Calu3 (cell line): ENCODE data around the gene TAGAP. TPM values are rescaled to one million over a fixed set of nuclear protein-coding genes. Genes with fewer than 3 reads are reported as not detected.

Experiments used
- BruUV-seq: library from RNA; stranded (reverse); fragments of 400-500 nt; replicated peaks from 2 replicates; lab custom pipeline; 2021; lab: Mats Ljungman, UMichigan
- CTCF ChIA-PET: fragments of 300-600 bp; sonication (Branson Sonifier 250); formaldehyde crosslinking; loops from one replicate; lab custom pipeline; 2022; ENCODE audit warnings: antibody characterized with exemption; lab: Charles Lee
- DNase-seq: peaks from one replicate; pipeline ENCODE4 v3.0.0; 2022
- H3K27ac Mint-ChIP-seq: one replicate; pipeline ENCODE4 v1.8.0; 2022; ENCODE audit warnings: mixed read lengths; ENCODE audit not compliant: unreplicated experiment
- H3K27me3 Mint-ChIP-seq: one replicate; pipeline ENCODE4 v1.8.0; 2022; ENCODE audit warnings: mixed read lengths; ENCODE audit not compliant: unreplicated experiment
- H3K36me3 Mint-ChIP-seq: one replicate; pipeline ENCODE4 v1.8.0; 2022; ENCODE audit warnings: mild to moderate bottlenecking, moderate library complexity, mixed read lengths; ENCODE audit not compliant: insufficient read depth, unreplicated experiment
- H3K4me1 Mint-ChIP-seq: one replicate; pipeline ENCODE4 v1.8.0; 2022; ENCODE audit warnings: mild to moderate bottlenecking, low read depth, mixed read lengths; ENCODE audit not compliant: unreplicated experiment
- H3K4me3 Mint-ChIP-seq: one replicate; pipeline ENCODE4 v1.8.0; 2022; ENCODE audit warnings: mild to moderate bottlenecking, low read depth, moderate library complexity, mixed read lengths; ENCODE audit not compliant: unreplicated experiment
- H3K9me3 Mint-ChIP-seq: one replicate; pipeline ENCODE4 v1.8.0; 2022; ENCODE audit warnings: low read depth, mixed read lengths; ENCODE audit not compliant: unreplicated experiment
- CTCF ChIP-seq: fragments of 200-600 bp; IDR thresholded peaks from one replicate; pipeline ENCODE4 v1.8.0; 2022; ENCODE audit warnings: antibody characterized with exemption; ENCODE audit not compliant: unreplicated experiment
- intact Hi-C: fragments of 100-400 bp; cut with micrococcal nuclease; formaldehyde crosslinking; loops from one replicate; pipeline ENCODE4 v1.10.0; 2022; ENCODE audit not compliant: unreplicated experiment
- total RNA-seq: library from RNA; stranded (reverse); gene quantifications from 2 replicates; pipeline ENCODE4 v1.2.3, GENCODE V29; 2022

Gene TAGAP
- total RNA-seq, 1 experiment from 2014 or later: 0.17 TPM

- Mint-ChIP-seq H3K9me3 (no peaks in the 10 kb centered on the region), H3K36me3 (no peaks in the 10 kb centered on the region), H3K27me3 (peaks cover 100% of the 10 kb centered on the region), H3K27ac (no peak overlapping the region), H3K4me3 (no peak overlapping the region), H3K4me1 (no peaks in the 10 kb centered on the region)
- CTCF ChIA-PET: no interaction called here
- DNase-seq: no peak
- intact Hi-C loops: no loop called here
- BruUV-seq: no TSS peak
- no peak for TF ChIP-seq CTCF
Observed at GRCh38 chr6:159064477-159064876, 19.7 kb upstream of the TAGAP start.

- Mint-ChIP-seq H3K27ac (no peak overlapping the region), H3K27me3 (peaks cover 96% of the 10 kb centered on the region), H3K4me1 (no peaks in the 10 kb centered on the region), H3K9me3 (no peaks in the 10 kb centered on the region), H3K4me3 (no peak overlapping the region), H3K36me3 (no peaks in the 10 kb centered on the region)
- TF ChIP-seq CTCF: no peak
- no peak for DNase-seq
- intact Hi-C loops: no loop called here
- CTCF ChIA-PET: interaction anchor here (0.8 to 1.2 kb wide), 2 partner anchors 11 to 21 kb away, joined by 3 read pairs; no protein-coding TSS in a partner anchor
- BruUV-seq: no TSS peak
Observed at GRCh38 chr6:159063549-159063948, 18.8 kb upstream of the TAGAP start.

- no peaks in the 10 kb centered on the region for H3K4me1 Mint-ChIP-seq
- no peak overlapping the region for H3K27ac Mint-ChIP-seq
- intact Hi-C loops: no loop called here
- DNase-seq: no peak
- no TSS peak for BruUV-seq
- no peak overlapping the region for H3K4me3 Mint-ChIP-seq
- CTCF ChIA-PET: interaction anchor here (1.2 kb wide), 1 partner anchor 11 kb away, joined by 3 read pairs; no protein-coding TSS in a partner anchor
- H3K36me3 Mint-ChIP-seq: no peaks in the 10 kb centered on the region
- H3K27me3 Mint-ChIP-seq: peaks cover 93% of the 10 kb centered on the region
- H3K9me3 Mint-ChIP-seq: no peaks in the 10 kb centered on the region
- no peak for TF ChIP-seq CTCF
Observed at GRCh38 chr6:159062976-159063375, 18.2 kb upstream of the TAGAP start.

- no peak overlapping the region for H3K4me3 Mint-ChIP-seq
- no TSS peak for BruUV-seq
- TF ChIP-seq CTCF: no peak
- intact Hi-C loops: no loop called here
- DNase-seq: no peak
- H3K4me1 Mint-ChIP-seq: no peaks in the 10 kb centered on the region
- H3K27ac Mint-ChIP-seq: no peak overlapping the region
- H3K9me3 Mint-ChIP-seq: no peaks in the 10 kb centered on the region
- H3K27me3 Mint-ChIP-seq: peaks cover 93% of the 10 kb centered on the region
- no peaks in the 10 kb centered on the region for H3K36me3 Mint-ChIP-seq
- CTCF ChIA-PET: interaction anchor here (1.2 kb wide), 1 partner anchor 12 kb away, joined by 3 read pairs; no protein-coding TSS in a partner anchor
Observed at GRCh38 chr6:159062564-159062945, 17.8 kb upstream of the TAGAP start.
